ENCODE results near the gene RAD51B.
A peak's percentile ranks its signal among the peaks of the same experiment; 100 is the strongest.

The RAD51B gene

DNA sequence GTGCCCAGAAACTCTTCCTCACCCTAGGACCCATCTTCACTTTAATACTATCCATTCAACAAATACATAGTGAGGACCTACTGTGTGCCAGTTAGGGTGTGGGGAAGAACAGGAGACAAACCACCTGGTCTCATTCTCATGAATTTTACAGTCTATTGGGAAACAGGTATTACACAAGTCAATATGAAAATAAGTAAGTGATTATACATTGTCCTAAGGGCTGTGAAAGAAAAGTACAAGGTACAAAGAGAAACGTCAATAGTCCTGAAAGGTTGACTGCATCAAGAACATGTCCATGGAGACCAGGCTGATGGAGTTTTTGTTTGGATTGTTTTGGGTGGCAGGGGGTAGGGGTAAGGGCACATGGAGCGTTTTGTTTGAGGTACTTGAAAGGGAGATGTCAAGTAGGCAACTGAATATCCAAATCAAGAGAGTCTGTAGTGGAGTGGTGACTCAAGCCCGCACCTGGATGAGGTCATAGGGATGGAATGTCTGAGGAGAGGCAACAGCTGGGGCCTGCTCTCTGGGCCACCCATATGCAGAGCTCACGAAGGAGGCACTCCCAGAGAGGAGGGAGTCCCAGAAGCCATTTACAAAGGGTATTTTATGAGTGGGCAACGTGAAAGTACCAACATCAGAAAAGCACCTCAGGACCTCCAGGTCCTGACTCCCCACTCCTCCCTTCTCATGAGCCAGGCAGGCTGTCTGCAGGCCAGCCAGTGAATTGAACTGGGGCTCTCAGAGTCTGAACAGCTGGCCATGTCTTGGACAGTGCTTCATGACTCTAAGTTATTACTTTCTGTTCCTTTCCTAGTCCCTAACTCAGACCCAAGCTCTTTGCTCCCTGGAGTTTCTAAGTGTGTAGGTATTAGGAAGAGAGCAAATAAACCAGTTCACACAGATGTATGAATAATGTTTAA, 701.3 kb downstream of the RAD51B start:
- POLR2A ChIA-PET, result interaction anchor here (0.8 kb wide), 1 partner anchor 631 kb away, joined by 4 read pairs; no protein-coding TSS in a partner anchor
- Histone ChIP-seq H3K4me3 (ENCODE audit: low read depth, low read length) (no peak overlapping the region), H3K27ac (ENCODE audit: extremely low read depth, low read depth, low read length) (no peak overlapping the region), H3K9me3 (ENCODE audit: control insufficient read depth, insufficient read depth, low read depth, low read length) (no peaks in the 10 kb centered on the region), H3K4me1 (ENCODE audit: control insufficient read depth, insufficient read depth, low read length) (no peaks in the 10 kb centered on the region), H3K36me3 (ENCODE audit: control insufficient read depth in 2 of 2, insufficient read depth in 1 of 2, low read length in 2 of 2) (no peaks in the 10 kb centered on the region)
- no peak for TF ChIP-seq ZNF560 (tag by site-specific recombination; IDR thresholded peaks at IDR 0.05; ENCODE audit: borderline replicate concordance)
- 0 out of 2 replicates have a peak, but pooled peaks have one; percentile 35 for TF ChIP-seq ZNF335 (tag by site-specific recombination; conservative IDR thresholded peaks at IDR 0.05)
- no peak for TF ChIP-seq ZNF23 (tag by site-specific recombination; IDR thresholded peaks at IDR 0.05; ENCODE audit: borderline replicate concordance)
- peak; percentile 8; the same call in 1 of the 2 replicates for TF ChIP-seq PRDM1 (tag by site-specific recombination; IDR thresholded peaks at IDR 0.05)
- TF ChIP-seq ZNF112 (tag by site-specific recombination; IDR thresholded peaks at IDR 0.05), result no peak
- TF ChIP-seq WT1 (tag by site-specific recombination; IDR thresholded peaks at IDR 0.05), result 0 out of 2 replicates have a peak, but pooled peaks have one; percentile 22
- 0 out of 2 replicates have a peak, but pooled peaks have one; percentile 42 for TF ChIP-seq KLF8 (tag by site-specific recombination; IDR thresholded peaks at IDR 0.05)
- peak; percentile 43; the same call in 1 of the 2 replicates for TF ChIP-seq ZNF629 (tag by site-specific recombination; IDR thresholded peaks at IDR 0.05)
- peak; percentile 72 for TF ChIP-seq SCRT2 (tag by site-specific recombination; IDR thresholded peaks at IDR 0.05)
- CTCF ChIA-PET, result interaction anchor here (1.3 kb wide), 1 partner anchor 578 kb away, joined by 4 read pairs; no protein-coding TSS in a partner anchor

DNA sequence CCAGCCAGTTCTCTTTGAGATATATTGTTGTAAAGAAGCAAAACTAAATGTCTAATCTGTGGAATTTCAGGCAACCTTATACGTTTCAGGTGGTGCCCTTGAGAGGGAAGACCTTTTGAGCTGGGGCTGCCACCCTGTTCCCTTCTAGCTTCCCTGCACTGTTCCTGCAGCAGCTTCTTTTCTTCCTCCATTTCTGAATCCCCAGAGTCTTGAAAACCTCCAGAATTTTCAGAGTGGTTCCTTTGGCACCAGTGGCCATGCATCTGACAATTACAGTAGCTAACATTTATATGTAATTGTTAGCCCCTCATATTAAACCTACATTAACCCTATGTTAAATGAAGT, 702.0 kb downstream of the RAD51B start:
- no peaks in the 10 kb centered on the region for H3K4me1 ChIP-seq (ENCODE audit: control insufficient read depth, insufficient read depth, low read length)
- POLR2A ChIA-PET, result interaction anchor here (0.8 kb wide), 1 partner anchor 630 kb away, joined by 4 read pairs; no protein-coding TSS in a partner anchor

More for the DNA sequence above, 702.0 kb downstream of the RAD51B start:
- H3K4me3 ChIP-seq (ENCODE audit: low read depth, low read length), result no peak overlapping the region
- CTCF ChIA-PET, result interaction anchor here (1.3 kb wide), 1 partner anchor 578 kb away, joined by 4 read pairs; no protein-coding TSS in a partner anchor
- no peak overlapping the region for H3K27ac ChIP-seq (ENCODE audit: extremely low read depth, low read depth, low read length)
- no peaks in the 10 kb centered on the region for H3K36me3 ChIP-seq (ENCODE audit: control insufficient read depth in 2 of 2, insufficient read depth in 1 of 2, low read length in 2 of 2)
- no peak for TF ChIP-seq ZNF777 (tag by site-specific recombination; IDR thresholded peaks at IDR 0.05; ENCODE audit: borderline replicate concordance)
- no peak for TF ChIP-seq ZNF626 (tag by site-specific recombination; IDR thresholded peaks at IDR 0.05)
- no peak for TF ChIP-seq ZNF391 (tag by site-specific recombination; IDR thresholded peaks at IDR 0.05; ENCODE audit: borderline replicate concordance, low read depth)
- TF ChIP-seq, protein P1, sequence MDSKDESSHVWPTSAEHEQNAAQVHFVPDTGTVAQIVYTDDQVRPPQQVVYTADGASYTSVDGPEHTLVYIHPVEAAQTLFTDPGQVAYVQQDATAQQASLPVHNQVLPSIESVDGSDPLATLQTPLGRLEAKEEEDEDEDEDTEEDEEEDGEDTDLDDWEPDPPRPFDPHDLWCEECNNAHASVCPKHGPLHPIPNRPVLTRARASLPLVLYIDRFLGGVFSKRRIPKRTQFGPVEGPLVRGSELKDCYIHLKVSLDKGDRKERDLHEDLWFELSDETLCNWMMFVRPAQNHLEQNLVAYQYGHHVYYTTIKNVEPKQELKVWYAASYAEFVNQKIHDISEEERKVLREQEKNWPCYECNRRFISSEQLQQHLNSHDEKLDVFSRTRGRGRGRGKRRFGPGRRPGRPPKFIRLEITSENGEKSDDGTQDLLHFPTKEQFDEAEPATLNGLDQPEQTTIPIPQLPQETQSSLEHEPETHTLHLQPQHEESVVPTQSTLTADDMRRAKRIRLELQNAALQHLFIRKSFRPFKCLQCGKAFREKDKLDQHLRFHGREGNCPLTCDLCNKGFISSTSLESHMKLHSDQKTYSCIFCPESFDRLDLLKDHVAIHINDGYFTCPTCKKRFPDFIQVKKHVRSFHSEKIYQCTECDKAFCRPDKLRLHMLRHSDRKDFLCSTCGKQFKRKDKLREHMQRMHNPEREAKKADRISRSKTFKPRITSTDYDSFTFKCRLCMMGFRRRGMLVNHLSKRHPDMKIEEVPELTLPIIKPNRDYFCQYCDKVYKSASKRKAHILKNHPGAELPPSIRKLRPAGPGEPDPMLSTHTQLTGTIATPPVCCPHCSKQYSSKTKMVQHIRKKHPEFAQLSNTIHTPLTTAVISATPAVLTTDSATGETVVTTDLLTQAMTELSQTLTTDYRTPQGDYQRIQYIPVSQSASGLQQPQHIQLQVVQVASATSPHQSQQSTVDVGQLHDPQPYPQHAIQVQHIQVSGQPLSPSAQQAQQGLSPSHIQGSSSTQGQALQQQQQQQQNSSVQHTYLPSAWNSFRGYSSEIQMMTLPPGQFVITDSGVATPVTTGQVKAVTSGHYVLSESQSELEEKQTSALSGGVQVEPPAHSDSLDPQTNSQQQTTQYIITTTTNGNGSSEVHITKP (tag by site-specific recombination; IDR thresholded peaks at IDR 0.05), result no peak
- no peak for TF ChIP-seq YY2 (tag by site-specific recombination; IDR thresholded peaks at IDR 0.05)
- no peak for TF ChIP-seq ZNF292 (tag by site-specific recombination; IDR thresholded peaks at IDR 0.05; ENCODE audit: borderline replicate concordance, low read depth)
- TF ChIP-seq ZNF324 (tag by site-specific recombination; IDR thresholded peaks at IDR 0.05), result no peak
- no peak for TF ChIP-seq FEZF1 (tag by site-specific recombination; IDR thresholded peaks at IDR 0.05)
- no peak for TF ChIP-seq ZNF501 (tag by site-specific recombination; IDR thresholded peaks at IDR 0.05)
- TF ChIP-seq, protein P2, sequence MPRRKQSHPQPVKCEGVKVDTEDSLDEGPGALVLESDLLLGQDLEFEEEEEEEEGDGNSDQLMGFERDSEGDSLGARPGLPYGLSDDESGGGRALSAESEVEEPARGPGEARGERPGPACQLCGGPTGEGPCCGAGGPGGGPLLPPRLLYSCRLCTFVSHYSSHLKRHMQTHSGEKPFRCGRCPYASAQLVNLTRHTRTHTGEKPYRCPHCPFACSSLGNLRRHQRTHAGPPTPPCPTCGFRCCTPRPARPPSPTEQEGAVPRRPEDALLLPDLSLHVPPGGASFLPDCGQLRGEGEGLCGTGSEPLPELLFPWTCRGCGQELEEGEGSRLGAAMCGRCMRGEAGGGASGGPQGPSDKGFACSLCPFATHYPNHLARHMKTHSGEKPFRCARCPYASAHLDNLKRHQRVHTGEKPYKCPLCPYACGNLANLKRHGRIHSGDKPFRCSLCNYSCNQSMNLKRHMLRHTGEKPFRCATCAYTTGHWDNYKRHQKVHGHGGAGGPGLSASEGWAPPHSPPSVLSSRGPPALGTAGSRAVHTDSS (tag by site-specific recombination; IDR thresholded peaks at IDR 0.05), result no peak
- no peak for TF ChIP-seq REPIN1 (tag by site-specific recombination; IDR thresholded peaks at IDR 0.05; ENCODE audit: low read depth)
- no peak for TF ChIP-seq ZNF473 (tag by site-specific recombination; IDR thresholded peaks at IDR 0.05)
- no peak for TF ChIP-seq SALL2 (tag by site-specific recombination; IDR thresholded peaks at IDR 0.05; ENCODE audit: borderline replicate concordance)
- TF ChIP-seq ZNF837 (tag by site-specific recombination; IDR thresholded peaks at IDR 0.05), result no peak
- TF ChIP-seq GLIS1 (tag by site-specific recombination; IDR thresholded peaks at IDR 0.05), result no peak
- TF ChIP-seq ZNF488 (tag by site-specific recombination; IDR thresholded peaks at IDR 0.05), result no peak
- no peak for TF ChIP-seq ZNF214 (tag by site-specific recombination; IDR thresholded peaks at IDR 0.05; ENCODE audit: borderline replicate concordance)
- H3K9me3 ChIP-seq (ENCODE audit: control insufficient read depth, insufficient read depth, low read depth, low read length), result no peaks in the 10 kb centered on the region

Data from HEK293 (cell line).